ENCODE measurements around the gene GPR37L1.
"Not testable (repeated sequence)": the region's sequence is repeated elsewhere in the genome, so short reads cannot be mapped to it uniquely, and the experiment has no call there.

Gene GPR37L1

DNA sequence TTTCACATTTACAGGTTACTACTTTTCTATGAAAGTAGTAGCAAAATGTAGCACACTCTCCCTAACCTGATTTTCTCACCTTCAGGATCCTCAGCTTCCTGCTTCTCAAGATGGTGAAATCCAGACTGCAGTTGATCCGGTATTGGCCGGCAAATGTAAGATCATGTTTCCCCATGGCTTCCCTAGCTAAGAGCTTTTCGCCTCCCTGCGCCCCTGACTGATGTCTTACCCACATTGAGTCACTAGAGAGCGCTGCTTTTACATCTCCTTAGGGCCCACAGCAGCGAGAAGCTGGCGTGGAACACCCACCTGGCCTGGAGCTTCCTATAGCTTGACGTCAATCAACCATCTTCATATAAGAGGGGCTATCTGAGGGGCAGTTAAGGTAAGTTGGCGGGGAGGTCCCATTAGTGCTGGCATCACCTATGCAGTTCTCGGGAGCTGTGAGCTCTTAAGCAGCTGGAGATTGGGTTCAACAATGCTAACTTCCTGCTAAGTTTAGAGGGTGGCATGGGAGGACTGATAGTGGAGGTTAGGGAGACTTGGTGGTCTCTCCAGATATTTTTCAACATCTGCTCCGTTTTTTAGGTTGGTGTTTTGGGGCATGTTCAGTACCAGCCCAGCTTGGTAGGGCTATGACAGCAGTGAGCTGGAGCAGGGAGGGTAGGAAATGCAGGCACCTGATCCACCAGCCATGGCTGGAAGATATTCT lies 32.2 kb downstream of the GPR37L1 start:
- DNase-seq (ENCODE audit: low read depth) = no peak

DNA sequence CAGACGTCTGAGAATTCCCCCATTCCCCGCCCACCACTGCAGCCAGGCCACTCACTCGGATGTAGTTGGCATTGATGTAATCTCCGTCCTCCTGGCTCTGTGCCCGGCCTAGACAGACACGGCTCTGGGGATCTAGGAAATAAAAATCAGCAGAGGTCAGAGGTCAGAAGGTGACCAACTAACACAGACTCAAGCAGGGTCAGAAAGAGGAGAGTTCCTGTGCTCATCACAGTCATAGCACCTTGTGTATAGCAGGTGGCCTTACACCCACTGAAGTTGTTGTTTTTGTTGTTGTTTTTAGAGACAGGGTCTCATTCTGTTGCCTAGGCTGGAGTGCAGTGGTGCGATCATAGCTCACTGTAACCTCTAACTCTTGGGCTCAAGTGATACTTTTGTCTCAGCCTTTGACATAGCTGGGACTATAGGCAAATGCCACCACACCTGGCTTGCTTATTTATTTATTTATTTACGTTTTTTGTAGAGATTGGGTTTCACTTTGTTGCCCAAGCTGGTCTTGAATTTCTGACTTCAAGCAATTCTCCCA lies 32.8 kb downstream of the GPR37L1 start:
- no peak for DNase-seq (ENCODE audit: low read depth)

DNA sequence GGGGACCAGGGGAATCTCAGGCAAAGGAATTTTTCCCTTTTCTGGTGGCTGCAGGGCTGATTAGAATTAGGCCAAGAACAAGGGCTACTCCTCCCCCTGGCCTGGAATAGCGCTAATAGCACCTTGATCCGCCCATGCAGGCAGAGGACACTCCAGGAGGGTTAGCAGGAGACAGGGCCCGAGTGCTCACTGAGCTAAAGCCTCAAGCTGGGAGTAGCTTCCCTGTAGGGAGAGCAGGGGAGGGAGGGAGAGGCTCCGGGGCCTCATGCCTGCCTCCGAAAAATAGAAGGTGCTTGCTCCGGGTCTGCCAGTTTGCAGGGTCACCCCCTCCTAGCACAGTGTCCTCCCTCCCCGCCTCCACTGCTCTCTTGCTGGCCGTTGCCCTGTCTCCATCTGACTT lies 33.9 kb downstream of the GPR37L1 start:
- no peak for DNase-seq (ENCODE audit: low read depth)

DNA sequence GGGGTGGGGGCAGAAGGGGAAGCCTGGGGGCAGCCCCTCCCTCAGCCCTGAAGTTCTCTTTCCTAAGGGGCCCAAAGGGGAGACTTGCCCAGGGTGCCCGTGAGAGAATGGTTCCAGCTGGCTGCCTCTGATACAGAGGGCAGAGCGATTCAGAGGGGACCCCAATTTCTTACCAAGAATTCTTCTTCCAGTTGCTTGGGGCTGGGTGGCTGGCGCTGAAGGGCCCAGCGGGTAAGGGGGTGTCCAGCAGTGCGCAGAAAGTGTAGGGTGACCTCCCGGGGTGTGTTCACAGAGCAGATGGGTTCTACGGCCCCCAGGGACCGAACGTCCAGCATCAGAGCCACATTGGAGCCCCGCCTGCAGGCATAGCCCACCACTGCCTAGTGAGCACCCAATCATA lies 35.2 kb downstream of the GPR37L1 start:
- DNase-seq (ENCODE audit: low read depth) = no peak

DNA sequence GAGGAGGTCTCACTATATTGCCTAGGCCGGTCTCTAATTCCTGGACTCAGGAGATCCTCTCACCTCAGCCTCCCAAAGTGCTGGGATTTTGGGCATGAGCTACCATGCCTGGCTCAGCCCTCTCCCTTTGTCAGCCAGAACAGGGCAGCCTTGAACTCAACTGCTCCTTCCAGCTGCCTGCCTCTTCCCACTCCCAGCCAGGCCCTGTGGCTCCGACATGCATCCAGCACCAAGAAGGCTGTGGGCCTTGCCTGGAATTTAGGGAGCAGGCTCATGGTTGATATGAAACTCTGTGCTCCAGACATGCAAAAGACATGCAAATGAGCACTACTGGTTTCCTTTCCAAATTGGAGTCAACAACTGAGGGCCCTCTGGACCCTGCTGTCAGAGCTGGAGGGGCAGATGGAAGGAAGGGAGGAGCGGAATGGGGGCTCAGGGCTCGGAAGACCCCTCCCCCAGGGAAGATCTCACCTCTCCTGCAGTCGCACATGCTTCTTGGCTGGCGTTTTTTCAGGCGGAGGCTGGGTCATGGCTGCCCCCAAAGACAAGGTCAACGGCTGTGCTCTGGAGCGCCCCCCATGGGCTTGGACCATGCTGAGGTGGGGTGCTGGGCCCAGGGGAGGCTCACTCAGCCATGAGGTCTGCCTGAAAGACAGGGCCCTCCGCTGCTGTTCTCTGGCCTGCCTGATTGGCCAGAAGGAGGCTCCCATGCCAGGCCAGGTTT lies 36.3 kb downstream of the GPR37L1 start:
- DNase-seq (ENCODE audit: low read depth) = no peak

DNA sequence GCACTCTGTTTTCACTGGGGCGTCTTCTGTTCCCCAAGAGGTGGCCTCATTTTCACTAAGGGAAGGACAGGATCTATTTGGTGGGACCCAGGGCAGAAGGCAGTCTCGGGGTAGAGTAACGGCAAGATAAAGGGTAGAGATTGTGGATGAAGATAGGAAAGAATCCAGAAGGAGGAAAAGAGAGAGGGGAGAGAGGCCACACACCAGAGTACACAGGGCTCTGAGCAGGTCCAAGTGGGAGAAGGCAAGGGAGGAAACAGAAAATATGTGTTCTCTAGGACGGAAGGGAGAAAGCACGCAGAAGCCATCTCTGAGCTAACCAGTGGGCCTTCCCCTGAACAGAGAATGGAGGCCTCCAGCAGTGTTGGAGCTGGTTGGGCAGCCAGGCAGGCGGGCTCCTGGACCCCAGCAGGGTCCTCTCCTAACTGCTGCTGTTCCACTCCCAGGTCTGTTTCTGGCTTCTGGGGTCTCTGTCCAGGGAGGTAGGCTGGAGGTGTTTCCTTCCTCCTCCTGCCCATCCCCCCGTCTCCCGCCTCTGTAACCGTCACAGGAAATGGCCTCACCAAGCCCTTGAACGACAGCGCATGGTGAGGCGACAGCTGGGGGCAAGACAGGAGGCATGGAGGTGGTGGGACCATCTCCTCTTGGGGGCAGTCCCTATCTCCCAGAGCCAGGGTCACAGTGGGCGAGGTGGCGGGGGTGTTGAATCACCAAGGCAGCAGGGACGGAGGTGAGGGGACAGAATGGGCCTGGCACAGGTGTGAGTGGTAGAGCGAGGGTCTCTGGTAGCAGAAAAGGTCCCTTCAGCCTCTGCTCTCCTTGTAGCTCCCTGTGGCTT lies 37.0 kb downstream of the GPR37L1 start:
- DNase-seq (ENCODE audit: low read depth) = no peak

- DNase-seq (ENCODE audit: low read depth) = peak; percentile 75
Observed at GRCh38 chr1:202160377-202160940, 37.7 kb downstream of the GPR37L1 start, which contains the start of gene PTPN7. TSS of gene PTPN7 (minus strand) at chr1:202160602. CDS start at chr1:202159402, 1,200 bp downstream.

GRCh38 chr1:202161151-202162046 lies 38.7 kb downstream of the GPR37L1 start:
- DNase-seq (ENCODE audit: low read depth) = no peak

GRCh38 chr1:202162047-202162417 lies 39.3 kb downstream of the GPR37L1 start:
- DNase-seq (ENCODE audit: low read depth) = peak; percentile 43

- DNase-seq (ENCODE audit: low read depth) = no peak
Observed at GRCh38 chr1:202162418-202163280, 39.9 kb downstream of the GPR37L1 start.

DNA sequence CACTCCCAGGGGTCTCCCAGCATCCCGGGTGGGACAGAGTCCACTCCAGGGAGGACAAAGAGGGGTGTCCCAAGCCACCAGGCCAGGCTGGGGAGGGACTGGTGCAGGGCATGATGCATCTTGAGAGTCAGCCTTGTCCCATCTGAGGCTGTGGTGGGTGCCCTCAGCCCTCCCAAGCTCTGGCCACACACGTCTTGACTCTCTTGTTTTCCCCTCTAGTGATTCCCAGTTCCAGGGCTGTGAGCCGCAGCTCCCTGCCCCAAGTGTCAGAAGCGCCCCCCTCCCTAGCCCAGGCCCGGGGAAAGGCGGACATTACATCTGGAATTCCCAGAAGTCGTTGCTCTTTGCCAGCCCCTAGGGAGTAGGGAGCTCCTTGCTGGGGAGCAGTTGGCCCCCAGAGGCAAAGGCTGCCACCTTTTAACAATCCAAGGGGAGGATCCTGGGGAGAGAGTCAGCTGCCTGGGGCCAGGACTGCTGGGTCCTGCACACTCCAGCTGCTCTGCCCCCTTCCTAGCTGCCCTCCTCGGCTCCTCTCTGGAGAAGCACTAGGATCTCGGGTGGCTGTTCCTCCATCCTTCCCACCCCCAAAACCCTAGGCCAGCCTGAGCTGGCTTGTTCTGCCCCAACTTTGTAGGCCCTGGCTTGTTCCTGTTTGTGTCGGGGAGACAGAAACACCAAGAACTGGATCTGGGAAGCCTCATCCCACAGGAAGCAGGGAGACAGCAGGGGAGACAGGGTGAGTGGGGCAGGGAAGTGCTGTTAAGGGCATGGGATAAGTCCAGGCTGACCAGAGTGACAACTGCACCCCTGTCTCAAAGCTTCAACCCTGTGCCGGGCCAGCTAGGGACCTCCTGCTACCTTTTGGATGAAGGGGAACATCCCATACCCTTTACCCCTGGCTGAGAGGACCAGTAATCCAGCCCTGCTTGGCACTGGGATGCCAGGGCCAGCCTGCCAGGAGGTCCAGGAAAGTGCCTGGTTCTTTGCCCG lies 40.9 kb downstream of the GPR37L1 start:
- DNase-seq (ENCODE audit: low read depth) = no peak

GRCh38 chr1:202164271-202165037 lies 41.7 kb downstream of the GPR37L1 start:
- peak; percentile 53 for DNase-seq (ENCODE audit: low read depth)

- no peak for DNase-seq (ENCODE audit: low read depth)
Observed at GRCh38 chr1:202165267-202165941, 42.7 kb downstream of the GPR37L1 start.

DNA sequence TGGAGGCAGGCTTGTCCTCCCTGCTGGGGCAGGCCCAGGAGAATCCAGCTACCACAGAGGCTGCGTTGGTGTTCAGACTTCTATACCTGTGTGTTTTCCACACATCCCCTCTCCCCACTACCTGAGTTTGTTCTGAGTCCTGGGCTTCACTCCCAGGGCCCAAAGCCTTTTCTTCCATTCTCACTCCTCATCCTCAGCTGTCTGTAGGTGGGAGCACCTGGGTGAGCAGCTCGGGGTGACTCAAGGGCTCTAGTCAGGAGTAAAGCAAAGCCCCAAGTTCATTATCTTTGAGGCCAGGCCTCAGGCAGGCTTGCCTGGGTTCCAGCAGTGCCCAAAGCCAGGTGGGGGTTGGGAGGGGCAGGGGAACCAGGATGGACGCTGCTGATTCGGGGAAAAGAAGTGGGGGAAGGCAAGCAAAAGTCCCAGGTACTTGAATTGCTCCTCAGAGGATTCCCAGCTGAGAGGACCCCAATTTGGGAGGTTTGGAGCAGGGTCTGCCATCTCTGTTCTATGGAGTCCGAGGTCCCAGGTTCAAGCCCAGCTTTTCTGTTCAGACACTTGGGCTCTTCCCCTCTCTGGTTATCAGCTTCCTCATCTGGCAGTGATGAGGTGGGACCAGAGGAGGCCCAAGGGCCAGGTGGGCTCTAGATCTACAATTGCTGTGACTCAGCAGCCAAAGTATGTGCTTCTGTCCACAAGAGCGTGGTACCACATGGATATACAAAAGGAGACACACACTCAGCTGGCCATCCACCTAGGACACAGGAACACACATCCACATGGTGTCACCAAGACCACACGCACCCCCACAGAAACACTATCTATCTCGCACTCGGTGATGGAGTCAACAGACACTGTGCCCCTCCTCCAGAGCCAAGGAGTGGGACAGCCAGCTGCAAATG lies 43.5 kb downstream of the GPR37L1 start:
- DNase-seq (ENCODE audit: low read depth) = no peak

DNA sequence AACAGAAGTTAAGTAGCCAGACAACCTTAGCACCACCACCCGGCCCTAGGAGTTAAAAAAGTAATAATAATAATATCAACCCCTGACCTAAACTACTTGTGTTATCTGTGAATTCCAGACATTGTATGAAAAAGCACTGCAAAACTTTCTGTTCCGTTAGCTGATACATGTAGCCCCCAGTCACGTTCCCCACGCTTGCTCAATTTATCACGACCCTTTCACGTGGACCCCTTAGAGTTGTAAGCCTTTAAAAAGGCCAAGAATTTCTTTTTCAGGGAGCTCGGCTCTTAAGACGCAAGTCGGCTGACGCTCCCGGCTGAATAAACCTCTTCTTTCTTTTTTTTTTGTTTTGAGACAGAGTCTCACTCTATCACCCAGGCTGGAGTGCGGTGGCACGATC lies 44.3 kb downstream of the GPR37L1 start:
- not testable (repeated sequence) for DNase-seq (ENCODE audit: low read depth)

DNA sequence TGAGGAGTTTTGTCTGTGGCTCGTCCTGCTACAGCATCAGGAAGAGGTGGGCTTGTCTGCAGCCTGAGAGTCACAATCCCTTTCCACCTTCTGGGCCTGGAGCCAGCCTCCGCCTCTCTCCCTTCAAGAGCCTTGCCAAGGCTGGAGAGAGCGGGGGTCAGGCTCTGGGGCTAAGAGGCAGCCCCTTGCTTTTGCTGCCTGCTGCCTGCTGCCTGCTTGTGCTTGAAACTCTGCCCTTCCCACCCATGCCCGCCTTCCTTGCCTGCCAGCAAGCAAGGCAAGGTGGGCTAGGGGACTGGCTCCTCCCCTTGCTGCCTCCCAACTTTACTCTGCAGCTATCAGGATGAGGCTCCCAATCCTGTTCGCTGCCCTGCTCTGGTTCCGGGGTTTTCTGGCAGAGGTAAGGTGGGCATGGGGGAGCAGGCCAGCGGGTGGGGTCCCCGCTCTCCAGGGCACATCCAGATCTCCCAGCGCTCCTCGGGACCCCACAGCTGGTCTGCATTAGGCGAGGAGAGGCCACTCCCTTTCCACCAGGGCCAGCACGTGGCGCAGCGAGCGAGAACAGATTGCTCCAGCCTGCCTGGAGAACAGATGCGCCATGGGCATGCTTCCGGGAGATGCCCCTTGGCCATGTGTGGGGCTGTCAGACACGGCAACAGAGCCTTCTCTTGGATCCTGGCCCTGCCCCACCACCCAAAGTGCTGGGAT lies 45.1 kb downstream of the GPR37L1 start:
- no peak for DNase-seq (ENCODE audit: low read depth)
